GM23338 (cell line): ENCODE data around the gene ADAMTS13. TPM values are rescaled to one million over a fixed set of nuclear protein-coding genes. Genes with fewer than 3 reads are reported as not detected.

Source experiments
- ATAC-seq: fragments of 200-7000 bp; cut with Tn5 transposase; 3 replicates; pipeline ENCODE4 v1.9.1; 2020
- DNase-seq: peaks from one replicate; pipeline ENCODE4 v3.0.0-alpha.2; 2015; ENCODE audit warnings: low spot score
- H2AFZ ChIP-seq: fragments of 200-600 bp; sonication (generic); 2 replicates; pipeline ENCODE4 v1.8.0; 2016; ENCODE audit warnings: antibody characterized with exemption, mild to moderate bottlenecking, moderate library complexity
- H3F3A ChIP-seq: fragments of 200-600 bp; sonication (generic); replicated peaks from 2 replicates; pipeline ENCODE4 v1.8.0; 2017; ENCODE audit warnings: antibody characterized with exemption, mixed run types, low read depth
- H3K27ac ChIP-seq: fragments of 200-600 bp; sonication (generic); 2 replicates; pipeline ENCODE4 v1.6.1; 2016; ENCODE audit warnings: low read depth
- H3K27me3 ChIP-seq: fragments of 200-600 bp; sonication (generic); 2 replicates; pipeline ENCODE4 v1.8.0; 2016; ENCODE audit warnings: mild to moderate bottlenecking, mixed run types, moderate library complexity; ENCODE audit not compliant: insufficient read depth
- H3K36me3 ChIP-seq: fragments of 200-600 bp; sonication (generic); 2 replicates; pipeline ENCODE4 v1.8.0; 2016; ENCODE audit warnings: mild to moderate bottlenecking; ENCODE audit not compliant: insufficient read depth
- H3K4me1 ChIP-seq: fragments of 200-600 bp; sonication (generic); 2 replicates; pipeline ENCODE4 v1.8.0; 2016; ENCODE audit warnings: mild to moderate bottlenecking, moderate library complexity; ENCODE audit not compliant: insufficient read depth
- H3K4me2 ChIP-seq: fragments of 200-600 bp; sonication (generic); 2 replicates; pipeline ENCODE4 v1.7.1; 2017; ENCODE audit warnings: mixed run types
- H3K4me3 ChIP-seq: fragments of 200-600 bp; sonication (generic); 2 replicates; pipeline ENCODE4 v1.6.1; 2016; ENCODE audit warnings: mixed run types
- H3K79me2 ChIP-seq: fragments of 200-600 bp; sonication (generic); replicated peaks from 2 replicates; pipeline ENCODE4 v1.8.0; 2017; ENCODE audit warnings: mild to moderate bottlenecking; ENCODE audit not compliant: insufficient read depth
- H3K9me2 ChIP-seq: fragments of 200-600 bp; sonication (generic); 2 replicates; pipeline ENCODE4 v1.8.0; 2017; ENCODE audit not compliant: insufficient read depth
- H4K20me1 ChIP-seq: fragments of 200-600 bp; sonication (generic); replicated peaks from 2 replicates; pipeline ENCODE4 v1.8.0; 2017; ENCODE audit warnings: mild to moderate bottlenecking; ENCODE audit not compliant: insufficient read depth
- H3K27ac Mint-ChIP-seq: 2 replicates; pipeline ENCODE4 v1.8.0; 2020; ENCODE audit warnings: inconsistent platforms, mild to moderate bottlenecking, moderate library complexity, mixed read lengths
- H3K27me3 Mint-ChIP-seq: 3 replicates; pipeline ENCODE4 v1.8.0; 2022; ENCODE audit warnings: low read depth, mild to moderate bottlenecking, moderate library complexity, mixed read lengths, inconsistent platforms; ENCODE audit not compliant: insufficient read depth, poor library complexity
- H3K36me3 Mint-ChIP-seq: 3 replicates; pipeline ENCODE4 v1.8.0; 2021; ENCODE audit warnings: low read depth, mild to moderate bottlenecking, inconsistent platforms, moderate library complexity, mixed read lengths
- H3K4me1 Mint-ChIP-seq: 3 replicates; pipeline ENCODE4 v1.8.0; 2020; ENCODE audit warnings: mild to moderate bottlenecking, inconsistent platforms, mixed read lengths
- H3K4me3 Mint-ChIP-seq: 3 replicates; pipeline ENCODE4 v1.8.0; 2021; ENCODE audit warnings: moderate library complexity, mild to moderate bottlenecking, inconsistent platforms, mixed read lengths
- H3K9me3 Mint-ChIP-seq: 3 replicates; pipeline ENCODE4 v1.8.0; 2020; ENCODE audit warnings: moderate library complexity, mild to moderate bottlenecking, inconsistent platforms, mixed read lengths
- CREB1 ChIP-seq: fragments of 250-450 bp; sonication (Bioruptor Pico); IDR thresholded peaks from 2 replicates; pipeline ENCODE4 v1.5.0; 2020; ENCODE audit warnings: low read depth, mild to moderate bottlenecking, moderate library complexity
- CTCF ChIP-seq, 2 experiments: fragments of 200-600 bp in 1 of 2; sonication (generic) in 1 of 2; conservative IDR thresholded peaks; 2 replicates each; pipeline versions ENCODE4 v1.5.1 to v1.6.1; 2016 to 2017; ENCODE audit warnings: antibody characterized with exemption in 2 of 2, low read depth in 2 of 2, mild to moderate bottlenecking in 2 of 2, moderate library complexity in 1 of 2
- EZH2 ChIP-seq: fragments of 200-600 bp; sonication (generic); IDR thresholded peaks from one replicate; pipeline ENCODE4 v1.8.0; 2017; ENCODE audit warnings: antibody characterized with exemption, mild to moderate bottlenecking, low read depth; ENCODE audit not compliant: unreplicated experiment
- EZH2phosphoT487 ChIP-seq: fragments of 200-600 bp; sonication (generic); IDR thresholded peaks from one replicate; pipeline ENCODE4 v1.8.1; 2018; ENCODE audit warnings: antibody characterized with exemption; ENCODE audit not compliant: unreplicated experiment
- JUNB ChIP-seq: IDR thresholded peaks from one replicate; pipeline ENCODE4 v1.6.1; 2016; ENCODE audit warnings: antibody characterized with exemption; ENCODE audit not compliant: unreplicated experiment
- NANOG ChIP-seq: IDR thresholded peaks from 2 replicates; pipeline ENCODE4 v1.6.1; 2016; ENCODE audit warnings: antibody characterized with exemption, borderline replicate concordance
- POLR2AphosphoS5 ChIP-seq: IDR thresholded peaks from 2 replicates; pipeline ENCODE4 v1.6.1; 2016; ENCODE audit warnings: antibody characterized with exemption, low read depth
- STAT1 ChIP-seq: IDR thresholded peaks from one replicate; pipeline ENCODE4 v1.6.1; 2016; ENCODE audit warnings: antibody characterized with exemption; ENCODE audit not compliant: unreplicated experiment
- ZNF114 ChIP-seq: fragments of 250-450 bp; sonication (Bioruptor Pico); IDR thresholded peaks from 2 replicates; pipeline ENCODE4 v1.5.0; 2020; ENCODE audit warnings: mild to moderate bottlenecking, moderate library complexity
- ZNF331 ChIP-seq: fragments of 250-450 bp; sonication (Bioruptor Pico); IDR thresholded peaks from 2 replicates; pipeline ENCODE4 v1.5.0; 2020; ENCODE audit warnings: low read depth, mild to moderate bottlenecking, moderate library complexity
- polyA plus RNA-seq: library from polyadenylated mRNA; unstranded; fragments of >200 nt; fragmentation: Nextera tagmentation; extraction: Ambion mirVana; gene quantifications from 2 replicates; pipeline ENCODE4 v1.2.1, GENCODE V29; 2016
- total RNA-seq: library from RNA; depleted of rRNA; stranded (reverse); fragments of >200 nt; shearing (Covaris generic); gene quantifications from 2 replicates; pipeline ENCODE4 v1.2.3, GENCODE V29; 2014
- TF ChIP-seq, protein P1 (sequence below): IDR thresholded peaks from one replicate; pipeline ENCODE4 v1.6.1; 2018; ENCODE audit warnings: antibody characterized with exemption; ENCODE audit not compliant: unreplicated experiment
- TF ChIP-seq, protein P2 (sequence below): IDR thresholded peaks from 2 replicates; pipeline ENCODE4 v1.6.1; 2016; ENCODE audit warnings: antibody characterized with exemption
- TF ChIP-seq, protein P3 (sequence below): fragments of 250-450 bp; sonication (Bioruptor Pico); IDR thresholded peaks from 2 replicates; pipeline ENCODE4 v1.5.0; 2020; ENCODE audit warnings: mild to moderate bottlenecking, moderate library complexity

The ADAMTS13 gene
- total and polyA plus RNA-seq, 2 experiments from 2014 or later = 6.0 TPM

DNA sequence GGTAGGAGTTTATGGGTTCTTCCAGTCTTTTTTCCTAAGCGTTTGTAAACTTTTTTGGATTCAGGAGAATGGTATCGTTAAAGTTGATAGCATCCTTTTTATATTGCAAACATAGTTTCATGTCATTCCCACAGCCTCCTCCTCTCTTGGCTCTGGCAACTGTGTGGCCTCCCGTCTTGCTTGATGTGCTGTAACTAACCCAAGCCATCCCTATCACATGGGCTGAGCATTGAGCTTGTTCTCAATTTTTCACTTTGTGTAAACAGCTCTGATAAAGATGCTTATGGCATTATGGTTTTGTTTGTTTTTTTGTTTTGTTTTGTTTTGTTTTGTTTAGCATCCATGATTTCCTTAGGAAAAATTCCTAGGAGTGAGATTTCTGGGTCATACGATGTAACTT lies 41.4 kb upstream of the ADAMTS13 start:
- ATAC-seq (no peak), DNase-seq (no peak)
- Histone ChIP-seq H3K27me3 (peaks cover 13% of the 10 kb centered on the region), H4K20me1 (no peaks in the 10 kb centered on the region; the same call in 1 of the 2 replicates), H3K4me2 (no peak overlapping the region), H3F3A (no peaks in the 10 kb centered on the region), H3K36me3 (no peaks in the 10 kb centered on the region), H3K4me3 (no peak overlapping the region), H3K4me1 (peaks cover 4% of the 10 kb centered on the region; the same call in 1 of the 2 replicates), H3K9me2 (peaks cover 11% of the 10 kb centered on the region; the same call in 1 of the 2 replicates), H2AFZ (no peak overlapping the region), H3K79me2 (no peaks in the 10 kb centered on the region), H3K27ac (no peak overlapping the region)
- peaks cover 20% of the 10 kb centered on the region for H3K27me3 Mint-ChIP-seq
- no peaks in the 10 kb centered on the region for H3K4me1 Mint-ChIP-seq
- no peak for TF ChIP-seq STAT1
- no peak for TF ChIP-seq EZH2phosphoT487
- TF ChIP-seq ZNF331 (CRISPR knock-in tag) = no peak
- TF ChIP-seq EZH2 = no peak
- TF ChIP-seq, protein P1, sequence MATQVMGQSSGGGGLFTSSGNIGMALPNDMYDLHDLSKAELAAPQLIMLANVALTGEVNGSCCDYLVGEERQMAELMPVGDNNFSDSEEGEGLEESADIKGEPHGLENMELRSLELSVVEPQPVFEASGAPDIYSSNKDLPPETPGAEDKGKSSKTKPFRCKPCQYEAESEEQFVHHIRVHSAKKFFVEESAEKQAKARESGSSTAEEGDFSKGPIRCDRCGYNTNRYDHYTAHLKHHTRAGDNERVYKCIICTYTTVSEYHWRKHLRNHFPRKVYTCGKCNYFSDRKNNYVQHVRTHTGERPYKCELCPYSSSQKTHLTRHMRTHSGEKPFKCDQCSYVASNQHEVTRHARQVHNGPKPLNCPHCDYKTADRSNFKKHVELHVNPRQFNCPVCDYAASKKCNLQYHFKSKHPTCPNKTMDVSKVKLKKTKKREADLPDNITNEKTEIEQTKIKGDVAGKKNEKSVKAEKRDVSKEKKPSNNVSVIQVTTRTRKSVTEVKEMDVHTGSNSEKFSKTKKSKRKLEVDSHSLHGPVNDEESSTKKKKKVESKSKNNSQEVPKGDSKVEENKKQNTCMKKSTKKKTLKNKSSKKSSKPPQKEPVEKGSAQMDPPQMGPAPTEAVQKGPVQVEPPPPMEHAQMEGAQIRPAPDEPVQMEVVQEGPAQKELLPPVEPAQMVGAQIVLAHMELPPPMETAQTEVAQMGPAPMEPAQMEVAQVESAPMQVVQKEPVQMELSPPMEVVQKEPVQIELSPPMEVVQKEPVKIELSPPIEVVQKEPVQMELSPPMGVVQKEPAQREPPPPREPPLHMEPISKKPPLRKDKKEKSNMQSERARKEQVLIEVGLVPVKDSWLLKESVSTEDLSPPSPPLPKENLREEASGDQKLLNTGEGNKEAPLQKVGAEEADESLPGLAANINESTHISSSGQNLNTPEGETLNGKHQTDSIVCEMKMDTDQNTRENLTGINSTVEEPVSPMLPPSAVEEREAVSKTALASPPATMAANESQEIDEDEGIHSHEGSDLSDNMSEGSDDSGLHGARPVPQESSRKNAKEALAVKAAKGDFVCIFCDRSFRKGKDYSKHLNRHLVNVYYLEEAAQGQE = no peak
- TF ChIP-seq, protein P2, sequence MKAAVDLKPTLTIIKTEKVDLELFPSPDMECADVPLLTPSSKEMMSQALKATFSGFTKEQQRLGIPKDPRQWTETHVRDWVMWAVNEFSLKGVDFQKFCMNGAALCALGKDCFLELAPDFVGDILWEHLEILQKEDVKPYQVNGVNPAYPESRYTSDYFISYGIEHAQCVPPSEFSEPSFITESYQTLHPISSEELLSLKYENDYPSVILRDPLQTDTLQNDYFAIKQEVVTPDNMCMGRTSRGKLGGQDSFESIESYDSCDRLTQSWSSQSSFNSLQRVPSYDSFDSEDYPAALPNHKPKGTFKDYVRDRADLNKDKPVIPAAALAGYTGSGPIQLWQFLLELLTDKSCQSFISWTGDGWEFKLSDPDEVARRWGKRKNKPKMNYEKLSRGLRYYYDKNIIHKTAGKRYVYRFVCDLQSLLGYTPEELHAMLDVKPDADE = no peak
- no peak for TF ChIP-seq CTCF (conservative IDR thresholded peaks at IDR 0.05; ENCODE audit: low read depth in 2 of 2)
- TF ChIP-seq, protein P3, sequence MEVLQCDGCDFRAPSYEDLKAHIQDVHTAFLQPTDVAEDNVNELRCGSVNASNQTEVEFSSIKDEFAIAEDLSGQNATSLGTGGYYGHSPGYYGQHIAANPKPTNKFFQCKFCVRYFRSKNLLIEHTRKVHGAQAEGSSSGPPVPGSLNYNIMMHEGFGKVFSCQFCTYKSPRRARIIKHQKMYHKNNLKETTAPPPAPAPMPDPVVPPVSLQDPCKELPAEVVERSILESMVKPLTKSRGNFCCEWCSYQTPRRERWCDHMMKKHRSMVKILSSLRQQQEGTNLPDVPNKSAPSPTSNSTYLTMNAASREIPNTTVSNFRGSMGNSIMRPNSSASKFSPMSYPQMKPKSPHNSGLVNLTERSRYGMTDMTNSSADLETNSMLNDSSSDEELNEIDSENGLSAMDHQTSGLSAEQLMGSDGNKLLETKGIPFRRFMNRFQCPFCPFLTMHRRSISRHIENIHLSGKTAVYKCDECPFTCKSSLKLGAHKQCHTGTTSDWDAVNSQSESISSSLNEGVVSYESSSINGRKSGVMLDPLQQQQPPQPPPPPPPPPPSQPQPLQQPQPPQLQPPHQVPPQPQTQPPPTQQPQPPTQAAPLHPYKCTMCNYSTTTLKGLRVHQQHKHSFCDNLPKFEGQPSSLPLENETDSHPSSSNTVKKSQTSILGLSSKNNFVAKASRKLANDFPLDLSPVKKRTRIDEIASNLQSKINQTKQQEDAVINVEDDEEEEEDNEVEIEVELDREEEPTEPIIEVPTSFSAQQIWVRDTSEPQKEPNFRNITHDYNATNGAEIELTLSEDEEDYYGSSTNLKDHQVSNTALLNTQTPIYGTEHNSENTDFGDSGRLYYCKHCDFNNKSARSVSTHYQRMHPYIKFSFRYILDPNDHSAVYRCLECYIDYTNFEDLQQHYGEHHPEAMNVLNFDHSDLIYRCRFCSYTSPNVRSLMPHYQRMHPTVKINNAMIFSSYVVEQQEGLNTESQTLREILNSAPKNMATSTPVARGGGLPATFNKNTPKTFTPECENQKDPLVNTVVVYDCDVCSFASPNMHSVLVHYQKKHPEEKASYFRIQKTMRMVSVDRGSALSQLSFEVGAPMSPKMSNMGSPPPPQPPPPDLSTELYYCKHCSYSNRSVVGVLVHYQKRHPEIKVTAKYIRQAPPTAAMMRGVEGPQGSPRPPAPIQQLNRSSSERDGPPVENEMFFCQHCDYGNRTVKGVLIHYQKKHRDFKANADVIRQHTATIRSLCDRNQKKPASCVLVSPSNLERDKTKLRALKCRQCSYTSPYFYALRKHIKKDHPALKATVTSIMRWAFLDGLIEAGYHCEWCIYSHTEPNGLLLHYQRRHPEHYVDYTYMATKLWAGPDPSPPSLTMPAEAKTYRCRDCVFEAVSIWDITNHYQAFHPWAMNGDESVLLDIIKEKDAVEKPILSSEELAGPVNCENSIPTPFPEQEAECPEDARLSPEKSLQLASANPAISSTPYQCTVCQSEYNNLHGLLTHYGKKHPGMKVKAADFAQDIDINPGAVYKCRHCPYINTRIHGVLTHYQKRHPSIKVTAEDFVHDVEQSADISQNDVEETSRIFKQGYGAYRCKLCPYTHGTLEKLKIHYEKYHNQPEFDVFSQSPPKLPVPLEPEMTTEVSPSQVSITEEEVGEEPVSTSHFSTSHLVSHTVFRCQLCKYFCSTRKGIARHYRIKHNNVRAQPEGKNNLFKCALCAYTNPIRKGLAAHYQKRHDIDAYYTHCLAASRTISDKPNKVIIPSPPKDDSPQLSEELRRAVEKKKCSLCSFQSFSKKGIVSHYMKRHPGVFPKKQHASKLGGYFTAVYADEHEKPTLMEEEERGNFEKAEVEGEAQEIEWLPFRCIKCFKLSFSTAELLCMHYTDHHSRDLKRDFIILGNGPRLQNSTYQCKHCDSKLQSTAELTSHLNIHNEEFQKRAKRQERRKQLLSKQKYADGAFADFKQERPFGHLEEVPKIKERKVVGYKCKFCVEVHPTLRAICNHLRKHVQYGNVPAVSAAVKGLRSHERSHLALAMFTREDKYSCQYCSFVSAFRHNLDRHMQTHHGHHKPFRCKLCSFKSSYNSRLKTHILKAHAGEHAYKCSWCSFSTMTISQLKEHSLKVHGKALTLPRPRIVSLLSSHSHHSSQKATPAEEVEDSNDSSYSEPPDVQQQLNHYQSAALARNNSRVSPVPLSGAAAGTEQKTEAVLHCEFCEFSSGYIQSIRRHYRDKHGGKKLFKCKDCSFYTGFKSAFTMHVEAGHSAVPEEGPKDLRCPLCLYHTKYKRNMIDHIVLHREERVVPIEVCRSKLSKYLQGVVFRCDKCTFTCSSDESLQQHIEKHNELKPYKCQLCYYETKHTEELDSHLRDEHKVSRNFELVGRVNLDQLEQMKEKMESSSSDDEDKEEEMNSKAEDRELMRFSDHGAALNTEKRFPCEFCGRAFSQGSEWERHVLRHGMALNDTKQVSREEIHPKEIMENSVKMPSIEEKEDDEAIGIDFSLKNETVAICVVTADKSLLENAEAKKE (CRISPR knock-in tag) = no peak
- no peak for TF ChIP-seq JUNB
- no peak for TF ChIP-seq POLR2AphosphoS5
- TF ChIP-seq NANOG = no peak
- TF ChIP-seq CREB1 = no peak
- TF ChIP-seq ZNF114 = no peak
- H3K9me3 Mint-ChIP-seq = peaks cover 14% of the 10 kb centered on the region; the same call in 2 of the 3 replicates
- H3K27ac Mint-ChIP-seq = no peak overlapping the region
- H3K4me3 Mint-ChIP-seq = no peak overlapping the region
- no peaks in the 10 kb centered on the region for H3K36me3 Mint-ChIP-seq
